ENCODE results near the gene AP2A2. TPM values are rescaled to one million over a fixed set of nuclear protein-coding genes. Genes with fewer than 3 reads are reported as not detected.

AP2A2 gene
- polyA plus RNA-seq (2013, experiment 1 of 2; ENCODE audit: insufficient read length): 77.8 TPM
- 80.3 TPM for polyA plus RNA-seq (2013, experiment 2 of 2; ENCODE audit: insufficient read length)

DNA sequence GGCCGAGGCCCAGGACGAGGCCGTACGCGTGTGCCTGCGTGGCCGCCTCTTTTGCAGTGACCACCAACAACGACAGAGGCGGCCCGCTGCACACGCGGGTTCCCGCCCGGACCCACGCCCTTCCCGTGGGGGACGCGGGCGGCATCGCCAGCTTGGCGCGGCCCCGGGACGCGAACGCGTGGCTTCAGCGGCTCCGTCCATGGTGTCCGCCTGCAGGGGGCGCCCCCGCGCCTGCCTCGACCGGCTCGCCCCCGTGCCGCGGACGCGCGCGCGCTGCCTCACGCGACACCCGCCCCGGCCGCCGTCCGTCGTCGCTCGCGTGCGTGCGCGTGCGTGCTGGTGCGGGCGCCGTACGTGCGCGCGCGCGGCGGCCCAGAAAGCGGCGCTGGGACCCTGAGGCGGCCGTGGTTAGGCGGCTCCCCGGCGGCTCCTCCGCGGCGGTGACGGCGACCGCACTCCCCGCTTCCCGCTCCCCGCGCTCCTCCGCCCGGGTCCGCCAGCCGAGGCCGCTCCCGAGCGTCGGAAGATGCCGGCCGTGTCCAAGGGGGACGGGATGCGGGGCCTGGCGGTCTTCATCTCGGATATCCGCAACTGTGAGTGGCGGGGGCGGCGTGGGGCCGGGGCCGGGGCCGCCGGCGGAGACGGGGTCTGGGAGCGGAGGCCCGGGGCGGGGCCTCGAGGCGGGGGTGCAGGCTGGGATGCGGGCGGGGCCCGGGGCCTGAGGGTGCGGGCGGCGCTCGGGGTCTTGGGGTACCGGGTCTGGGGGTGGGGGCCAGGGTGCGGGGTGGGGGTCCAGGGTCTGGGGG, at the start of gene AP2A2:
AP2A2 (plus strand) TSS at position 375 of the 806 bp plus-strand sequence; CDS start at position 527, 152 bp downstream.
- DNase-seq: peak; percentile 92

DNA sequence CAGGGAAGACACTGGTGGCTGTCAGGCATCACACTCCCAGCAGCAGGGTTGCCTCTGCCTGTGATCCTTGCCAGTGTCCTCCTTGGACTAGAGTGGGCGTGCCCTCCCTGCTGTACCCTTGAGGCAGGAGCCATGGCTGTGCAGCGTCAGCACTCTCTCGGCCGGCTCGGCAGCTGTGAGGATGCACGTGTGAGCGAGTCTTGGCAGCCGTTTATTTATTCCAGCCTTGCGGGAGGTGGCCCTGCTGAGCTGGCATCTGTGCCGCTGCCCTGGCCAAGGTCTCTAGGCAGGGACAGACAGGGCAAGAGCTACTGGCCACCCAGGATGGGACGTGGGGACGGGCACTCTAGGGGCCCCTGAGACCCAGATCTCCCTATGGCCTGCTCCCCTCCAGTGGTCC, 49.1 kb upstream of the AP2A2 start:
- DNase-seq: no peak

GRCh38 chr11:877565-877964, 48.1 kb upstream of the AP2A2 start:
- no peak for DNase-seq

DNA sequence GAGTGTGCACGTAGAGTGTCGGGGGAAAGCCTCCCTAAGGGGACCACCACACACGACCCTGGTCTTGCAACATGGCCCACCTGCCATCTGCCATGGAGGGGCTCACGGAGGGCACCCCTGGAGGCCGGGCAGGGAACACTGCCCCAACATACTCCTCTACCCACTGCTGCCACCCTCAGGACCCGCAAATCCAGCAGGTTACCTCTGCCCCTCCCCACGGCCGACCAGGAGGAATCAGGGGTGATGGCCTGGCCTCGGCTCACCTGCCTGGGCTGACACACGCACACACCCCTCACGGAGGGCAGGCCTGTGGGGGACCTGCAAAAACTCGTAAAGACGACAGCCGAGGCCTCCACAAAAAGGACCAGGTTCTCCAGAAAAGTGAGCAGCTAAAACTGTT, 45.2 kb upstream of the AP2A2 start:
- DNase-seq: no peak

DNA sequence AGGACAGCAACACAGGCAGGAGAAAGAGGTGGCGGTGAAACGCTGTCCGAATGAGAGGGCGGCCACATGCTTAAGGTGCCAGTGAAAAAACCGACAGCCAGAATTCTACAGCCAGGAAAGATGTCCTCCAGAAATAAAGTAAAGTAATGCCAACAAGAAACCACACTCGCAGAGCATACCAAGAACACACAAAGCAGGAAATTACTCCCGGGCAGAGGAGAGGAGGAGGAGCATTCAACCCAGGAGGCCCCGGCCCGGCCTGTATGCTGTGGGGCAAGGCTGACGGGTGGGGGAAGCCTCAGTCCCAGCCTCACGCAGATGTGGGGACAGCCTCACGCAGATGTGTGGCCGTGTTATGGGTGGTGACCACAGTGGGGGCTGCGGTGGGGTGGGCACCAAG, 43.1 kb upstream of the AP2A2 start:
- peak; percentile 49 for DNase-seq

DNA sequence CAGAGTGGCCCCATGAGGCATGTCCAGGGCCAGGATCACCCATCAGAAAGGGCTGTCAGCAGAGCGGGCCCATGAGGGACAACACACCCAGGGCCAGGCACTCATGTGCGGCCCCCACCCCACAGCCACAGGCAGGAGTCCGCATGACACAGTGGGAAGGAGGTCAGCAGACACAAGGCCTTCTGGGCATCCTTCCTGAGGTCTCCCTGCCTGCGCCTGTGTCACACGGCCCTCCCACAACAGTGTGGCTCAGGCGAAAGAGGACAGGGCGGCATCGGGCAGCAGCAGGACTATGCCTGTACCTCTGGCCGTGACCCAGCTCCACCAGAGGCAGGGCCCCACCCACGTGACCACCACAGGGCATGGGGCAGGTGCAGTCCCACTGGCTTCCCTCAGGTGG, 42.1 kb upstream of the AP2A2 start:
- DNase-seq: no peak

GRCh38 chr11:884578-885070, 41.0 kb upstream of the AP2A2 start:
- DNase-seq: no peak

DNA sequence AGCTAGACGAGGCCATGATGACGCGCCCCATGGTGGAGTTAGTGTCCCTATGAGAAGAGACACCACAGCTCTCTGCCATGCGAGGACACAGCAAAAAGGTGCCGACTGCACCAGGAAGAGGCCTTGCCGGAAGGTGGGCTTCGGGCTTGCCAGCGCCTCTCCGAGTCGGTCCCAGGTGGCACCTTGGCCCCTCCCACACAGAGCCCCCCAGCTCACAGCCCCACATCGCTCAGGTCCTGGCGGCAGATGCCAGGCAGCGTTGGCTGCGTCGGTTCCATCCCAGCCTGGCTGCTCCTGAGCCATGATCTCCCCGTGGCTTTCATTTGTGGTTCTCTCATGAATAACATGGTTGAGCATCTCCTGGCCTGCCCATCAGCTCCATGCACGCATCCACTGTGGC, 39.1 kb upstream of the AP2A2 start:
- no peak for DNase-seq

DNA sequence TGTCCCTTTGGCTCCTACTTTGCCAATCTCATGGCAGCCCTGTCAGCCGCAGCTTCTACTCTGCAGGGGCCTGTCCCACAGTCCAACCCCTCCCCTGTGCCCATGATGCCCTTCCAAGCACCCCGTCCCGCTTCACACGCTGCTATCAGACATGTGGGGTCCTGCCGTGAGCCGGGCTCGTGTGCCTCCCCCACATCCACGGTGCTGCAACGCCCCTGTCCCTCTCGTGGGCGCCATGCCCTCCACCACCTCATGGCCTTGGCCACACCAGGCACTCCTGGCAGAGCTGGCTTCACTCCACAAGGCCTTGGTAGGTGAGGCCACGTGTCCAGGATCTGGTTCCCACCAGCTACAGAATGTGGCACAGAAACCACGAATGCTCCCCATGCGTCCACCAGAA, 38.1 kb upstream of the AP2A2 start:
- DNase-seq: no peak

- no peak for DNase-seq
Measured at GRCh38 chr11:888310-889212, 37.1 kb upstream of the AP2A2 start.

DNA sequence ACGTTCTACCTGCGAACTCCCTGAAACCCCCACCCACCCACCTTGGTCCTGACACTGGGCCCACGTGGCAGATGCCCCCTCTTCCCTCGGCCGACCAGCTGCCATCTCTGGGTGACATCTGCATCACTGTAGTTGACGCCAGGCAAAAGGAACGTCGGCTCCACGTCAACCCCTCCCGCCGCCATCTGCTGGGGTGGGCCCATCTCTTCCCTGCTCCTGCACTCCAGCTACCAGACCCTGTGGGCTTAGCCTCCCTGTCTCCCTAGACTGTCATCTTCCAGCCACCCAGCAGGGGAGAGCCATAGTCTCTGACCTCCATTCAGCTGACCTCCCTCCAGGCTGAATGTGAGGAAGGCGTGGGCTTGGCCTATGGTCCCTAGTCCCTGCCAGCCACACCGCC, 36.4 kb upstream of the AP2A2 start:
- DNase-seq: no peak

DNA sequence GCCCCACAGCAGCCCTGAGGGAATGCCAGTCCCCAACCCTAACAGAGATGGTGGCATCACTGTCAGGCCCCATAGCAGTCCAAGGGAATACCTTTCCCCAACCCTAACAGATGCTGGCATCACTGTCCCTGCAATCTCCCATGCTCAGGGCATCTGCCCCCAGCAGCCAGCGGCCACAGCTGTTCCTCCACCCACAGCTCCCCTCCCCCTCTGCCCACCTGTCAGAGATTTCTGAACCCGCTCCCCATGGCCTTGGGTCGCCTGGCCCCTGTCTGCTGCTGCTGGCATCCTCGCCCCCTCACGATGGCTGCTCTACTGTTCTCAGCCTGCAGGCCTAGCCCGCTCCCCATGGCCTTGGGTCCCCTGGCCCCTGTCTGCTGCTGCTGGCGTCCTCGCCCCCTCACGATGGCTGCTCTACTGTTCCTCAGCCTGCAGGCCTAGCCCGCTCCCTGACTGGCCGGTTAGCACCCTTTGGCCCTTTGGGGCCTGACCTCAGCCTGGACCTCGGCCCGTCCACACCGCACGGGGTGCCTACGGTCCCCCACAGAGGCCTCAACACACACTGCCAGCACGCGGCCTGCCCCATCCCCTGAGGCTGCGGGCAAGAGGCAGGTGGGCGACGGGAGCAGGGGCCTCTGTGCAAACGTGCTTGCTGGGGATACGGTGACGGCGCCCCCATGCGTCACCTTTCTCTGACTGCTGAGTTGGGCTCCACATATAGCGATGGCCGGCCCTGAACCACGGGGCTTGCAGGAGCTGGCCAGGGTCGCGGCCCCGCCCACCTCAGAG, 35.8 kb upstream of the AP2A2 start:
- DNase-seq: no peak

GRCh38 chr11:890794-891540, 34.7 kb upstream of the AP2A2 start:
- DNase-seq: no peak

- DNase-seq: no peak
Measured at GRCh38 chr11:893008-893654, 32.5 kb upstream of the AP2A2 start.

DNA sequence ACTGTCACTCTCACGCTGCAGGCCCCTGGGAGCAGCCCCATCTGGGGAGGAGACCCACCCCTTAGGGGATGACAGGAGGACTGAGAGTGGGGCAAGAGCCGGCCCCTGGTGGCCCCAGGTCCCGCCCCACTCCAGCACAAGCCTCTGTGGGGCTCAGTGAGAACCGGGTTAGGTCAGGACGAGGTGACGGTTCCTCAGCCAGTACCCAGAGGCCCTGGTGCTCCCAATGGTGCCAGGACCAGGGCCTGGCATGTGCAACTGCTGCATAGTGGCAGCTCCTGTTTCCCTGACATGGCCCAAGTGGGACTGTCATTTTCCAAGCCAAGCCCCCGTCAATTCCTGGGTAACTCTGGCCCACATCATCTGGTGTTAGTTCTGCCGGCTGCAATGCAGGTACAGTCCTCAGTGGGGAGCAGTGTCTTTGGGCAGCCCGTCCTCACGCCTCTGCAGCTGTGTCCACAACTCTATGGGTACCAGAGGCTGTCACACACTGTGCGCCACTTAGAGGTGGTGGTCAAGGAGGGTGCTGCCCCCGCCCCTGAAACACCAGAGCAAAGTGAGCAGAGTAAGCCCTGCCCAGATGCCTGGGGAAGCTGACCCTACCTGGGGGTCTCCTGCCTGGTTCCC, 31.0 kb upstream of the AP2A2 start:
- DNase-seq: no peak

GRCh38 chr11:895331-896110, 30.1 kb upstream of the AP2A2 start:
- no peak for DNase-seq

DNA sequence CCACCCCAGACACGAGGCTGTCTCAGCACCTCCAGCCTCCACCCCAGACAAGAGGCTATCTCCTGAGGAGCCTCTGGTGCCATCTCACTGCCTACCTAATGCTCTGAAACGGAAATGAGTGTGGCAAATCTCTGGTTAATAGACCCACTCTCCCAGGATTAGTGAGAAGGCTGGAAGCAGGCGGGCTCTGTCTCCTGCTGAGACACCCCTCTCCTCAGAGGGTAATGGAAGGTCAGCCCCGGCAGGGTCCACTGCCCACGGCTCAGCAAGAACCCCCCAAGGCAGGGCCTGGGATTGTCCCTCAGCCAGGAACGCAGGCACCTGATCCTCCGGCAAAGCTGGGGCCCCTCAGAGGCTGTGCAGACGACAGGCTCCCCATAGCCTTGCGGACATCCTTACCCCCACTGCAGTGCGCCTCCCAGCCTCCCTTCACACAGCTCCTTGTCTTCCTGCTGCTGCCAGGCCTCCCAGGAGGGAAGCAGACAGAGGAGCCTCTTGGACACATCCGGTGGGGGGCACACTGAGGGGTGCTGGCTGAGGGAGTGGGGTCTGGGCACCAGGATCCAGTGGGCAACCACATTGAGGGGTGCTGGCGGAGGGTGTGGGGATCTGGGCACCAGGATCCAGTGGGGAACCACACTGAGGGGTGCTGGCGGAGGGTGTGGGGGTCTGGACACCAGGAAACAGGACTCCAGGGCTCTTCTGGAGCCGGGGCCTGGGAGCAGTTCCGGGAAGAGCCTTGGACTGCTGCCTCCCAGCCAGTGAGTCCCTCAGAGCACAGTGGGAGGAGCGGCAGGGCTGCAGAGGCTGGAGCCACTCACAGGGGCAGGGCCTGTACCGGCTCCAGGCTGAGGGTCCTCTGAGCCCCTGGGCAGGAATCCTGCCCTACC, 28.2 kb upstream of the AP2A2 start:
- no peak for DNase-seq

DNA sequence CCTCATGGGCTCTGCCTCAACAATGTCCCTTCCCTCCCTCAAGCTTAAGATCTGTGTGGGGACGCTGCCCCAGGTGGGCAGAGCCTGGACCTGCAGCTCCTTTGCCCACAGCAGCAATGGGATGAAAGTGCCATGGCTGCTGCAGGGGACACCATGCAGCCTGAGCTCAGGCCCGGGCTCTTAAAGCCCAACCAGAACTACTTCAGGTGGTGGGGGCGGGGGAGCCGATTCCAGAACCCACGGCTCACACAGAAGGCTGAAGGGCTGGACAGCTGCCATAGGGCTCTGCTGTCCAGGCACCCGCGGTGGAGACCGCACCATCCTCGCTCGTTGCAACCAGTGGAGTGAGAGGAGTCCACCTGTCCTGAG, 27.5 kb upstream of the AP2A2 start:
- DNase-seq: no peak
